Endometrial microvascular endothelial cells (primary cell): ENCODE measurements around the gene GTF2F2. TPM values are rescaled to one million over a fixed set of nuclear protein-coding genes. Genes with fewer than 3 reads are reported as not detected.

Source experiments
- in situ Hi-C: cut with HindIII; loops from 2 replicates; pipeline ENCODE4 v1.10.0; 2017; ENCODE audit warnings: low sequenced_read_pairs, low pct_unique_long_range_greater_than_20kb; ENCODE audit errors: inconsistent ontology term
- total RNA-seq: library from RNA; depleted of rRNA; stranded (reverse); fragments of >200 nt; gene quantifications from one replicate; pipeline ENCODE4 v1.2.3, GENCODE V29; 2015; ENCODE audit errors: inconsistent ontology term

Gene GTF2F2
- total RNA-seq, 1 donor from 2014 or later, result 24.8 TPM

DNA sequence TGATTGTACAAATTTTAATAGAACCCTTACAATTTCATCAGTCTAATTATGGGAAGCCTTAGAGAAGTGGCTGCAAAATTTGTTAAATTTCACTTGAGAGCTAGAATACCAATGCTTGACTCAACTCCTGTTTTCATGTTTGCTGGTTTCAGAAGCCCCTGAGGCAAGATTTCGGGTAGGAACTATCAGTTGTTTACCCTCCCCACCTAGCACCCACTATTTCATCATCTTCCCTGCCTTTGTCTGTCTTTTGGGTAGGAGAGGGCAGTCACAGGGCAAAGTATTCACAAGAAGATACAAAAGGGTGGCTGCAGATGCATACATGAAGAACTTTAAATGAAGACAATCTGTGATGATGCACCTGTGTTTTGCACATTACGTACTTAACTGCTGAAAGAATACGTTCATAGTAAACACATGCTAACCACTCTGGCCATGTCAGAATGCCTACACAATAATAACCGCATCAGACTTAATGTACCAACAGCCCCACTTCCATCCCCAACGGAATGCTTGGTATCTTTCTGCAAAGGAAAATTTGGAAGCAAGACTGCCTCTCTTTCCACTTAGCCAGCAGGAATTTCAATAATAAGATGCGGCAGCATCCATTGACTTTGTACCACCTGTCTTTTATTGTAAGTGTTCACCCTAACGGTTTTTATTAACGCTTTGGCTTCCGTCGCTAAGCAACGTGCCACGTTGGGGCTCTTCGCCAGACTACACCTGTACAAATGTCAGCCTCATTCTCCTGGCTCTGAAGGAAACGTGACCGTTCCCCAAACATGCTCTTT is 190.2 kb downstream of the GTF2F2 start:
- in situ Hi-C loops, result no loop called here

DNA sequence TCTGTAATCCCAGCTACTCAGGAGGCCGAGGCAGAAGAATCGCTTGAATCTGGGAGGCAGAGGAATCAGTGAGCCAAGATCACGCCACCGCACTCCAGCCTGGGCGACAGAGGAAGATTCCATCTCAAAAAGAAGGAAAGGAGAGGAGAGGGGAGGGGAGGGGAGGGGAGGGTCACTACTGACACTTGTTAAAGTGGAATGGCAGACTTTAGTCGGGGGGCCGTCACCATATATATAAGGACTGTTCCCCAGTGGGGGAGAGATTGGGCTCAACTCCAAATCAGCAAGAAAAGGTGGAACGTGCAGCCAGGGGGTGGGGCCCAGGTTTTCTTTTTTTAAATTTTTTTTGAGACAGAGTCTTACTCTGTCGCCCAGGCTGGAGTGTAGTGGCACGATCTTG is 194.5 kb downstream of the GTF2F2 start:
- in situ Hi-C loops, result no loop called here

DNA sequence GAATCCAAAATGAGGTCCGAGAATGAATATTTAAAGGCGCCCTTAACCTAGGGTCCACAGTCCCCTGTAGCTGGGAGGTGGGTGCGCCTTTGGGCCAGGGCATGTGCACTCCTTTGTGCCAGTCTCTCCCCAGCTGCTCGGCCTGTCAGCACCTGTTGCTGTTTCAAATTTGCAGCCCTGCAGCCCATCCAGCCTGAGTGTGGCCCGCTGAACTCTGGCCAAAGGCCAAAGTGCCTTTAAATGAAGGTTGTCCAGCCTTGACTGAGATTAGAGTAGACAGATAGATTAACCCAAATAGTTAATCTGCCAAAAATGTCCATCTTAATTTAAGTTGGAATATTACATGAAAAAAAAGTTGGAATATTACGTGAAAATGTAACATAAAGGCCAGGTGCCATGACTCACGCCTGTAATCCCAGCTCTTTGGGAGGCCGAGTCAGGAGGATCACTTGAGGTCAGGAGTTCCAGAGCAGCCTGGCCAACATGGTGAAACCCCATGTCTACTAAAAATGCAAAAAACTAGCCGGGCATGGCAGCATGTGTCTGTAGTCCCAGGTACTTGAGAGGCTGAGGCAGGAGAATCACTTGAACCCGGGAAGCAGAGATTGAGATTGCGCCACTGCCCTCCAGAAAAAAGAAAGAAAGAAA is 195.3 kb downstream of the GTF2F2 start:
- in situ Hi-C loops, result no loop called here

DNA sequence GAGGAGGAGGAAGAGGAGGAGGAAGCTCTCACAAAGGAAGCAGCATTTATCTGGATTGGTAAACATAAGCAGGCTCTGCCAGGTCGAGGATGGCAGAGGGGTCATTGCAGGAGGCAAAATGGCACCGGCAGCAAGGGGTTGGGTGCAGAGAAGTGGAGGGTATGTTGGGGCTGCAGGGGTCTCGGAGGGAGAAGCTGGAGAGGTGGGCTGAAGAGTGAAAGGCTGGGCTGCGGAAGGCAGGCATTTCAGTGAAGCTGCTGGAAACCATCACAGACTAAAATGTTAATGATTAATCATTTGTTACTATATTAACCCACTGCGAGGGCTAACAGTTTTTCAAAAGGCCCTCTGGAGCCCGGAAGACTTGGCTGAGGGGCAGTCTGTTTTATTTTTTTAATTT is 196.0 kb downstream of the GTF2F2 start:
- in situ Hi-C loops, result no loop called here

DNA sequence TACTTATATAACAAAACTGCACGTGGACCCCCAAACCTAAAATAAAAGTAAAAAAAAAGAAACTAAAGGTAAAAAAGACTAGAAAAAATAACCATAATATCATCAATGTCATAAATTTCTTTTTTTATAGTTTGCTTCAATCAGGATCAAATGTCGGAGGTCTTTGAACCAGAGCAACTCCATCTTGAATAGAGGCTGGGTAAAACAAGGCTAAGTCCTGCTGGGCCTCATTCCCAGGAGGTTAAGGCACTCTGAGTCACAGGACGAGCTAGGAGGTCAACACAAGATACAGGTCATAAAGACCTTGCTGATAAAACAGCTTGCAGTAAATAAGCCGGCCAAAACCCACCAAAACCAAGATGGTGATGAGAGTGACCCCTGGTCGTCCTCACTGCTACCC is 196.7 kb downstream of the GTF2F2 start:
- in situ Hi-C loops, result no loop called here

DNA sequence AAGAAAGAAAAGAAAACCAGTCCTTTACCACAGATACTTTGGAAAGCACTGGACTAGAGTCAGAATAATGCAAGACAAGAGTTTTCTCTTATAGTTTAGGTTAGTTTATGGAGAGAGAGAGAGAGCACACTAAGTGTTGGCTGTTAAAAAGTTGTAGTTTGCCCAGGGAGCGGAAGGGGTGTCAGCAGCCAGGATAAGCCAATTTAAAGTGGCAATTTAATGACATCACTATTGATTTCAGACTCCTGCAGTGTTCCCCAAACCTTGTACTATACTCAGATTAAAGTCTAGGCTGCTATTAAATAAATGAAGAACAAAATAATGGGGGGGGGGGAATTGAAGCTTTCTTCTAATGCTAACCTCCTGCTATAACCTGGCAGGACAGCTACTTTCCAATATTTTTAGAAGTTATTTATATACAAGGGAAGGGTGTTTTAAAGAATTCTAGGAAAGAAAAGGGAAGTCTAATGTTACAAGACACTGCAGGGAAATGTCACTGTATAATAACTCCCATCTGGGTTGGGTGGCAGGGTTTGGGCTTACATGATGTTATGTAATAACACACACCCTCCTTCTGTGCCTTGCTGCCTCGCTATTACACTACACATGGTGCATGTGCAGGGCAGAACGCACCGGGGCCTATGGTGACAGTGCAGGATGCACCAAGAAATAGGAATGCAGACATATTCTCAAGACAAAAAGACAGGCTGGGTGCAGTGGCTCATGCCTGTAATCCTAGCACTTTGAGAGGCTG is 200.7 kb downstream of the GTF2F2 start:
- in situ Hi-C loops, result loop anchor here (10.0 kb wide), 1 partner anchor 74 kb away; no protein-coding TSS in a partner anchor

DNA sequence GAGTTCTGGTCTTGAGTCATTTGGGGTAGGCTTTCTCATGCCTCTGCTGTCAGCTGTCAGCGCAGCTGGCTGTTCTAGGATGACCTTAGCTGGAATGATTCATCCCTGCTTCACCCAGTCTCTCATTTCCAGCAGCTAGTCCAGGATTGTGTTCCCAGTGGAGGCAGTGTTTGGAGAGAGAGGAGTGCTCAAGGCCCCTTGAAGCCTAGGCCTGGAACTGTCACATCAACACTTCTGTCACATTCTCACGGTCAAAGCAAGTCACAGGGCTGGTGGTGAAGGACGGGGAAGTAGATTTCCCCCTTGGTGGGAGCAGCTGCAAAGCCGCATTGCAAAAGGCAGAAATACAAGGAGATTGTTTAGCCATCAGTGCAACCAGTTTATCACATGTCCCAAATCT is 205.5 kb downstream of the GTF2F2 start:
- in situ Hi-C loops, result loop anchor here (10.0 kb wide), 1 partner anchor 69 kb away; no protein-coding TSS in a partner anchor

DNA sequence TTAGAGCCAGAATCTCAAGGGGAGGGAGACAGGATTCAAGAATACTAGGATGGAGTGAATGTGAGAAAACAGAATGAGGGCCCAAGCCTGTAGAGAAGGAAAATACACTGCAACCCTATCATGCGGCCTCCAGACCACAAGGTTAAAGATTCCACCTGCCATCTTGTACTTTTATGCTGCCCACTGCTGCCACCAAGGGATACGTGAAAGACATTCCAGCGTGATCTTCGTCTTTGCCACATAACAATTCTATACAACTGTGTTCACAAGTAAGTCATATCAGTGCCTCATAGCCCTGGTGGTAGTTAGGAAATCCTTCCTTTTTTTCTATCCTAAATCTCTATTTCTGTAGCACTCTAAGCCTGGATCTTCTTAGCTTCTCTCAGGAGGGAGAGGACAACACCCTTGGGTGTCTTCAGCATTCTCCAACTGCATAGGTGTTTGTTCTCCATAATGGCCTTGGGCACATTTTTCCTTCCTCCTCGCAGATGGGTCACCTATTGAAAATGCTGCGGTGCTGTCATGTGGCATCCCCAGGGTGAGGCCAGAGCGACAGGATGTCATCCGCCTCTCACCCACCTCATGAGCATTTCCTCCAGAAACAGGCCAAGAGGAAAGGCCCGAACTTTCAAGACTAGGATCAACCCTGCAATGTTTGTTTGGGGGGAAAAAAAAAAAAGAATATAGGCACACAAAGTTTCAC is 207.1 kb downstream of the GTF2F2 start:
- in situ Hi-C loops, result loop anchor here (10.0 kb wide), 1 partner anchor 67 kb away; no protein-coding TSS in a partner anchor

DNA sequence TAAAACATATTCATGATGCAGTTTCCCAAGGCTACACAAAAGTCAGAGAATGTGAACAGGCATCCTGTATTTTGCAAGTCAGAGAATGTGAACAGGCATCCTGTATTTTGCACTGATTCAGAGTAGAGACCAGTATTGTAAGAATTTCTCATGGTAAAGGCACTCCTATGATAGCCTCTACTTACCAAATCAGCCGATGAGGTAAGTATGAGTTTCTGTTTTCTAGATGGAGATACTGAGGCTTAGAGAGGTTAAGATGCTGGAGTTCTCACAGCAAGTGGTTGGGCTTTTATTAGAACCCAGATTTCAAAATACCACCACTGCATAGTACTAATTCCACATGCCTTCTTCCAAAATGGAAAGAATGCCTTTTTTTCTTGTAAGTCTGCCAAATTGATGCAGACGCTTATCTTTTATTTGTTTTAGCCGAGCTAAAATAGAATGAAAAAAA is 208.4 kb downstream of the GTF2F2 start:
- in situ Hi-C loops, result loop anchor here (10.0 kb wide), 1 partner anchor 66 kb away; no protein-coding TSS in a partner anchor

DNA sequence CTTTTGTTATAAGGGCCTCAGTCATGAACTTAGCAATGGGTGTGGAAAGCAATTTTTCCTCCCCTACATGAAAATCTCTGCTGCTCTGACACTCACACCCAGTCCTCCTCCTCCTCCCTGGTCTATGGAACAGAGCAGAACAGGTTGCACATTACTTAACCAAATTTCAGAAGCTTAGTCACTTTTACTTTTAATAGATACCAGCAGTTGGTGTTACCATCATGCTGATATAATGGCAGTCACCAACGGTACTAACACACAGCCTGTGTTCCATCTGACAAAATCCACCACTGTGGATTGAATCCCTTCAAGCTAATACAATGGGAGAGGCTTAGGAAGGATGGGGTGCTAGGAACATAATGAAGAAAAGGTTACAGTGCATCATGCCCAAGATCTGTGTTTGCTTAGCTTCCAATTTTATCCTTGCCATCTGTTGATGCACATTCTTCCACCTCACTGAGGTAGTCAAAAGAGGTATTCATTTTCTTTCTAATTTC is 210.9 kb downstream of the GTF2F2 start:
- in situ Hi-C loops, result no loop called here

DNA sequence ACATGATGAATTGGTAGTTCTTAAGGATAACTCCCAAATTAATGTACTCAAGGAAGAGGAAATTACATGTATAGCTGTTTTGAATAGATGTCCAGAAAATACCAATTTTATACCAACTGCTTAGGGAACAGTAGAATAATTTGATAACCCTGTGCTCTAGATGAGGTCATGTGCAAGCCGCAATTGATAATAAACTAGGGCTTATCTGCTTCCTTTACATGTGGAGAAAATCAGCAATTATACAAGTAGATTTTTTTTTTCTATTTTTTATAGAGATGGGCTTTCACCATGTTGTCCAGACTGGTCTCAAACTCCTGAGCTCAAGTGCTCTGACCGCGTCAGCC is 211.4 kb downstream of the GTF2F2 start:
- in situ Hi-C loops, result no loop called here

DNA sequence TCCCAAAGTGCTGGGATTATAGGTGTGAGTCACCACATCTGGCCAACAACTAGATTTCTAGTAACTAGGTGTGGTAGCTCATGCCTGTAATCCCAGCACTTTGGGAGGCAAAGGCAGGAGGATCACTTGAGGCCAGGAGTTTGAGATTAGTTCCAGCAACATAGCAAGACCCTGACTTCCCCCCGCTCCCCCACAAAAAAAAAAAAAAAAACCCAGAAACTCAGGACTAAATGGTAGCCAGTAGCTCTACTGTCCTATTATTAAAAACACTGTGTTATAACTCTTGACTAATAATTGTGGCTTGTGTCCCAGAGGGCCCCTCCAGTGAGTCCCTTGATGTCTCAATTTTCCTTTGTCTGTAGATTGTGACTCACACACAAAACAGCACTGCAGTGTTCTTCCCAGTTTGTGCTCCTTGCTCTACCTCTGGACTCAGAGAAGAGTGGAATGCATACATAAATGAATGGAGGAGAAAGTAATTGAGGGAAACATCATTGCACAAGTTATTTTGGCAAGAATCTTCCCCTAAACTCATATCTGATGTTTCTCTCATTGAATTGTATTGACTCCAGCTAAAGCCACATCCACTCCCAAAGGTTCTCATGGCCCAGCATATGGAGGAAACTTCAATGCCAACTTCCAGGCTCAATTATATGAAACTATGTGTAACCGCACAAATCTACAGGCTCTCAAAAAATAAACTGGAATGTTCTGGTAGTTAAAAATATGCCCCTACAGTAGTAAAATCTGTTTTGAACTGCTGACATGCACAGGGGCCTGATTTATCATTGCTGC is 211.9 kb downstream of the GTF2F2 start:
- in situ Hi-C loops, result no loop called here

DNA sequence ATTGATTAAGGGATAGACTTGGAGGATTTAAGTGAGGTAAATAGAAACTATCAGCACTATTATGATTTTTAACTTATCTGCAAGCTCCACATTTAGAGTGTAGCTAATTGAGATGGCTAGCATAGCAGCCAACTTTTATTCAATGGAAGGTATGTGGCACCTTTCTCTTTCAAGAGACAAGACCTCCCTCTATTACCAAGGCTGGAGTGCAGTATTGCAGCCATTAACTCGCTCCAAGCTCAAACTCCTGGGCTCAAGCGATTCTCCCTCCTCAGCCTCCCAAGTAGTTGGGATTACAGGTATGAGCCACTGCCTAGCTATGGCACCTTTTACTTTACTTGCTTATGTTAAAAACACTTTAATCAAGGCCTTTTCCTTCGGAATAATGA is 212.5 kb downstream of the GTF2F2 start:
- in situ Hi-C loops, result no loop called here

DNA sequence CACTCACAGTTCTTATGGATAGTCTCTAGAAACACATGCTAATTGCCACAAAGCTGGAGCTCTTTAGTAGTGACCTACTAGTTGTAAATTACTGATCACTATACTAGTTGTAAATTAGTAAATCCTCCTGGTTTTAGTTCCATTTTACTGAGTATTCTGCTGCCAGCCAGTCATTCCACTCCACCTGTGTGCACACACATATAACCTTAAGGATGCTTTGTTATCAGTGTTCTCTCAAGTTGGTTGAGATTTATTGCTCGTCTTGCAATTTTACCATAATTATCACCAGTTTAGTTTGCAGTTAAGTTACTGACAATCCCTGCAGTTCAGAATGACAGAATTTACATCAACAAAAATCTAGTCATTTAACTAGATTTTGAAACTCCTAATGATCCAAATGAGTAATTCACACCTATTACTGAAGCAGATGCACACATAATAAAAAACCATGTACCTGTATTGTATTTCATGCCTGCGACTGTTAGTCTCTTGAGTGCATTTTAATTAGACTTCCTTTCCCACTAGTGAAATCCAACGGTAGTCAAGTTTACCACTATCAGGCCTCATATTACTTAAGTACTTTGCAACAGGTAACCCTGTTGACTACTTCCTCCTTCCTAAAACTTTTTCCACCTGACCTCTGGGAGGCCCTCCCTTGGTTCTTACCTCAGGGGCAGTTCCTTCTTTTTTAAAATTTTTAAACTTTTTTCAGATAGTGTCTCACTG is 213.1 kb downstream of the GTF2F2 start:
- in situ Hi-C loops, result no loop called here
